H9 (cell line): ENCODE measurements around the gene SEC62. TPM values are rescaled to one million over a fixed set of nuclear protein-coding genes. Genes with fewer than 3 reads are reported as not detected.

Experiments used
- DNase-seq: peaks from one replicate; pipeline ENCODE4 v3.0.0-alpha.2; 2017
- H2AFZ ChIP-seq: one replicate; pipeline ENCODE4 v1.6.1; 2013; ENCODE audit warnings: mild to moderate bottlenecking, low read length, control low read depth, moderate library complexity
- H2AK5ac ChIP-seq: 2 replicates; pipeline ENCODE4 v1.6.1; 2013; ENCODE audit warnings: low read length, control low read depth, mixed read lengths; ENCODE audit not compliant: insufficient read length
- H2BK120ac ChIP-seq: one replicate; pipeline ENCODE4 v1.6.1; 2013; ENCODE audit warnings: low read depth, mild to moderate bottlenecking, low read length, control low read depth, inconsistent platforms; ENCODE audit not compliant: poor library complexity, severe bottlenecking
- H2BK12ac ChIP-seq: 2 replicates; pipeline ENCODE4 v1.6.1; 2013; ENCODE audit warnings: low read length, control low read depth, mixed read lengths, low read depth; ENCODE audit not compliant: insufficient read length
- H2BK15ac ChIP-seq: 2 replicates; pipeline ENCODE4 v1.6.1; 2013; ENCODE audit warnings: low read depth, low read length, control low read depth
- H2BK20ac ChIP-seq: one replicate; pipeline ENCODE4 v1.6.1; 2013; ENCODE audit warnings: low read depth, mild to moderate bottlenecking, low read length, control low read depth, inconsistent platforms; ENCODE audit not compliant: poor library complexity, severe bottlenecking
- H2BK5ac ChIP-seq: 2 replicates; pipeline ENCODE4 v1.6.1; 2013; ENCODE audit warnings: low read length, control low read depth, mixed read lengths; ENCODE audit not compliant: insufficient read length
- H3K14ac ChIP-seq: 2 replicates; pipeline ENCODE4 v1.6.1; 2013; ENCODE audit warnings: low read length, control low read depth; ENCODE audit not compliant: insufficient read depth
- H3K18ac ChIP-seq: 2 replicates; pipeline ENCODE4 v1.6.1; 2013; ENCODE audit warnings: low read depth, mild to moderate bottlenecking, mixed read lengths, low read length, control low read depth; ENCODE audit not compliant: insufficient read length
- H3K23ac ChIP-seq: 2 replicates; pipeline ENCODE4 v1.6.1; 2013; ENCODE audit warnings: low read length, control low read depth, mixed read lengths, low read depth; ENCODE audit not compliant: insufficient read length
- H3K23me2 ChIP-seq: 2 replicates; pipeline ENCODE4 v1.6.1; 2013; ENCODE audit warnings: low read depth, mild to moderate bottlenecking, mixed read lengths, low read length, control low read depth; ENCODE audit not compliant: insufficient read length, poor library complexity, severe bottlenecking
- H3K27ac ChIP-seq: 2 replicates; pipeline ENCODE4 v1.5.1; 2013; ENCODE audit warnings: low read length, control low read depth, mixed read lengths, low read depth; ENCODE audit not compliant: insufficient read length
- H3K27me3 ChIP-seq: 2 replicates; pipeline ENCODE4 v1.6.1; 2013; ENCODE audit warnings: low read length, control low read depth, inconsistent platforms; ENCODE audit not compliant: insufficient read depth
- H3K4ac ChIP-seq: 2 replicates; pipeline ENCODE4 v1.6.1; 2013; ENCODE audit warnings: low read depth, mild to moderate bottlenecking, control low read depth, inconsistent platforms, low read length, moderate library complexity
- H3K4me1 ChIP-seq: 2 replicates; pipeline ENCODE4 v1.6.1; 2013; ENCODE audit warnings: low read length, control low read depth, inconsistent platforms; ENCODE audit not compliant: insufficient read depth
- H3K4me2 ChIP-seq: 2 replicates; pipeline ENCODE4 v1.6.1; 2013; ENCODE audit warnings: low read length, control low read depth, mixed read lengths; ENCODE audit not compliant: insufficient read length, insufficient read depth
- H3K56ac ChIP-seq: 2 replicates; pipeline ENCODE4 v1.6.1; 2013; ENCODE audit warnings: low read depth, mild to moderate bottlenecking, mixed read lengths, low read length, control low read depth; ENCODE audit not compliant: insufficient read length
- H3K79me1 ChIP-seq: 2 replicates; pipeline ENCODE4 v1.6.1; 2013; ENCODE audit warnings: low read depth, mild to moderate bottlenecking, moderate library complexity, low read length, control low read depth, inconsistent platforms; ENCODE audit not compliant: insufficient read depth, poor library complexity, severe bottlenecking
- H3K79me2 ChIP-seq: 2 replicates; pipeline ENCODE4 v1.6.1; 2013; ENCODE audit warnings: low read length, control low read depth, inconsistent platforms; ENCODE audit not compliant: insufficient read depth
- H3K9ac ChIP-seq: 2 replicates; pipeline ENCODE4 v1.6.1; 2013; ENCODE audit warnings: low read length, control low read depth, mixed read lengths; ENCODE audit not compliant: insufficient read length; ENCODE audit errors: extremely low read depth
- H3K9me3 ChIP-seq: one replicate; pipeline ENCODE4 v1.6.1; 2013; ENCODE audit warnings: low read depth, low read length, inconsistent platforms; ENCODE audit not compliant: control insufficient read depth
- H3T11ph ChIP-seq: one replicate; pipeline ENCODE4 v1.6.1; 2013; ENCODE audit warnings: mild to moderate bottlenecking, low read length, control low read depth, inconsistent platforms
- H4K20me1 ChIP-seq: one replicate; pipeline ENCODE4 v1.6.1; 2013; ENCODE audit not compliant: control insufficient read depth, insufficient read length, insufficient read depth
- H4K5ac ChIP-seq: 2 replicates; pipeline ENCODE4 v1.6.1; 2013; ENCODE audit warnings: low read depth, mild to moderate bottlenecking, mixed read lengths, low read length, control low read depth; ENCODE audit not compliant: insufficient read length
- H4K8ac ChIP-seq: replicated peaks from 2 replicates; pipeline ENCODE4 v1.6.1; 2013; ENCODE audit warnings: low read length, control low read depth, mixed read lengths, low read depth; ENCODE audit not compliant: insufficient read length
- H4K91ac ChIP-seq: 2 replicates; pipeline ENCODE4 v1.6.1; 2013; ENCODE audit warnings: low read depth, mild to moderate bottlenecking, moderate library complexity, mixed read lengths, low read length, control low read depth; ENCODE audit not compliant: insufficient read length
- H3K27ac Mint-ChIP-seq, 3 experiments: 2 replicates in 2 of 3; 3 replicates in 1 of 3; pipeline ENCODE4 v1.8.0; 2020 to 2021; ENCODE audit warnings: mixed read lengths in 3 of 3, mild to moderate bottlenecking in 1 of 3, moderate library complexity in 1 of 3
- H3K27me3 Mint-ChIP-seq: 2 replicates; pipeline ENCODE4 v1.8.0; 2021; ENCODE audit warnings: low read depth, mild to moderate bottlenecking, moderate library complexity, mixed read lengths
- H3K36me3 Mint-ChIP-seq, 3 experiments: 2 replicates in 2 of 3; 3 replicates in 1 of 3; pipeline ENCODE4 v1.8.0; 2020 to 2021; ENCODE audit warnings: low read depth in 3 of 3, mixed read lengths in 3 of 3; ENCODE audit not compliant: insufficient read depth in 1 of 3
- H3K4me1 Mint-ChIP-seq, 2 experiments: 2 replicates each; pipeline ENCODE4 v1.8.0; 2020; ENCODE audit warnings: mixed read lengths in 2 of 2
- H3K4me3 Mint-ChIP-seq, 2 experiments: 2 replicates in 1 of 2; 3 replicates in 1 of 2; pipeline ENCODE4 v1.8.0; 2020 to 2021; ENCODE audit warnings: mild to moderate bottlenecking in 2 of 2, mixed read lengths in 2 of 2, moderate library complexity in 1 of 2
- H3K9me3 Mint-ChIP-seq, 2 experiments: 2 replicates in 1 of 2; 3 replicates in 1 of 2; pipeline ENCODE4 v1.8.0; 2020; ENCODE audit warnings: mild to moderate bottlenecking in 2 of 2, mixed read lengths in 2 of 2, moderate library complexity in 1 of 2
- CTCF ChIP-seq: fragments of 200-600 bp; sonication (generic); conservative IDR thresholded peaks from 3 replicates; pipeline ENCODE4 v1.8.0; 2021; ENCODE audit warnings: antibody characterized with exemption, mild to moderate bottlenecking
- WGBS: extraction: QIAGEN DNeasy Blood & Tissue Kit; methylation state at CpG from one replicate; pipeline ENCODE4 v1.1.7; 2013; ENCODE audit warnings: missing lambda C conversion rate, low lambda C conversion rate, mixed read lengths; ENCODE audit not compliant: insufficient read length; ENCODE audit errors: extremely low coverage; 5-methylcytosine and 5-hydroxymethylcytosine counted together
- total RNA-seq: library from RNA; stranded (reverse); gene quantifications from 2 replicates; pipeline ENCODE4 v1.2.1, GENCODE V29; 2021

SEC62 gene
- total RNA-seq, 1 experiment from 2014 or later = 98.7 TPM

- Histone ChIP-seq H2BK15ac (no peak overlapping the region), H2BK12ac (no peak overlapping the region), H3T11ph (no peak overlapping the region), H3K27me3 (no peaks in the 10 kb centered on the region), H4K20me1 (no peaks in the 10 kb centered on the region), H4K8ac (no peak overlapping the region), H2AK5ac (no peak overlapping the region), H3K4me1 (no peaks in the 10 kb centered on the region), H2BK5ac (no peak overlapping the region), H3K9me3 (no peaks in the 10 kb centered on the region), H3K79me1 (no peaks in the 10 kb centered on the region), H3K56ac (no peak overlapping the region), H4K5ac (no peak overlapping the region), H3K23me2 (no peaks in the 10 kb centered on the region), H3K9ac (no peak overlapping the region), H4K91ac (no peak overlapping the region), H2AFZ (no peak overlapping the region), H3K4me2 (no peak overlapping the region), H2BK20ac (no peak overlapping the region), H3K27ac (no peak overlapping the region), H3K14ac (no peak overlapping the region), H3K23ac (no peak overlapping the region), H2BK120ac (no peak overlapping the region), H3K18ac (no peak overlapping the region), H3K79me2 (no peaks in the 10 kb centered on the region), H3K4ac (no peak overlapping the region)
- Mint-ChIP-seq H3K36me3 (no peaks in the 10 kb centered on the region), H3K27ac (no peak overlapping the region), H3K4me1 (peaks cover under 1 to 2% of the 10 kb centered on the region in 2 experiments; a peak in 3 of 4 replicates), H3K4me3 (no peak overlapping the region), H3K9me3 (no peaks in the 10 kb centered on the region), H3K27me3 (no peaks in the 10 kb centered on the region; the same call in 1 of the 2 replicates)
- WGBS = no CpG with 5 or more reads among the region's 4 CpGs
- DNase-seq = no peak
- TF ChIP-seq CTCF = no peak
Measured at GRCh38 chr3:170027233-170028102, 60.9 kb downstream of the SEC62 start.
